Stimulated activated CD4-positive, alpha-beta T cell treated with anti-CD3 and anti-CD28 coated beads, Interleukin-1b, Interleukin-23, amount 100 ng/mL, for 1 hour (primary cell): ENCODE data around the gene HSD17B8.

ENCODE experiments used
- DNase-seq, 2 donors: peaks; one replicate each; pipeline ENCODE4 v3.0.0-alpha.2; 2020; ENCODE audit warnings: low read depth in 2 of 2

Gene HSD17B8

GRCh38 chr6:33241968-33242367 lies 37.5 kb downstream of the HSD17B8 start:
- DNase-seq = no peak

- DNase-seq = no peak
Measured at GRCh38 chr6:33243476-33243875, 39.0 kb downstream of the HSD17B8 start.

GRCh38 chr6:33247977-33248642 lies 43.7 kb downstream of the HSD17B8 start:
- DNase-seq = peak; percentile 71 to 93

- no peak for DNase-seq
Measured at GRCh38 chr6:33248643-33248931, 44.1 kb downstream of the HSD17B8 start.

GRCh38 chr6:33248932-33249731 lies 44.7 kb downstream of the HSD17B8 start:
- DNase-seq = peak; percentile 86 to 89

GRCh38 chr6:33249732-33250630 lies 45.5 kb downstream of the HSD17B8 start:
- no peak for DNase-seq

GRCh38 chr6:33250731-33251130 lies 46.3 kb downstream of the HSD17B8 start:
- no peak for DNase-seq

GRCh38 chr6:33251395-33252012 lies 47.0 kb downstream of the HSD17B8 start:
- no peak for DNase-seq

- DNase-seq = no peak
Measured at GRCh38 chr6:33252759-33253158, 48.3 kb downstream of the HSD17B8 start.

- DNase-seq = no peak
Measured at GRCh38 chr6:33254591-33254990, 50.1 kb downstream of the HSD17B8 start.
